Right atrium auricular region (tissue), 2 donors: ENCODE data around the gene TIMP3. TPM values are rescaled to one million over a fixed set of nuclear protein-coding genes. Genes with fewer than 3 reads are reported as not detected.

Source experiments
- DNase-seq: peaks from one replicate; pipeline ENCODE4 v3.0.0-alpha.2; 2019; ENCODE audit warnings: low spot score
- H3K27ac ChIP-seq, 2 donors: fragments of 200-600 bp; sonication (generic); 1 replicate in 1 of 2; 2 replicates in 1 of 2; pipeline ENCODE4 v1.5.1; 2016 to 2019
- H3K27me3 ChIP-seq, 2 donors: fragments of 200-600 bp; sonication (generic); one replicate each; pipeline versions ENCODE4 v1.5.1 to v1.6.0; 2017 to 2019
- H3K36me3 ChIP-seq: fragments of 200-600 bp; sonication (generic); one replicate; pipeline ENCODE4 v1.5.1; 2016
- H3K4me1 ChIP-seq, 2 donors: fragments of 200-600 bp; sonication (generic); one replicate each; pipeline versions ENCODE4 v1.5.1 to v1.6.0; 2017 to 2019
- H3K4me3 ChIP-seq, 2 donors: fragments of 200-600 bp; sonication (generic); 1 replicate in 1 of 2; 2 replicates in 1 of 2; pipeline ENCODE4 v1.5.1; 2017 to 2019; ENCODE audit warnings: mild to moderate bottlenecking in 1 of 2, moderate library complexity in 1 of 2
- H3K9me3 ChIP-seq, 2 donors: fragments of 200-600 bp; sonication (generic); one replicate each; pipeline ENCODE4 v1.5.1; 2019
- CTCF ChIP-seq, 2 donors: fragments of 200-600 bp; sonication (generic); IDR thresholded peaks; one replicate each; pipeline ENCODE4 v1.5.1; 2019; ENCODE audit warnings: antibody characterized with exemption in 2 of 2
- total RNA-seq, 2 donors: library from RNA; depleted of rRNA; stranded (reverse); fragments of >200 nt; gene quantifications; one replicate each; pipeline ENCODE4 v1.1.0, GENCODE V29; 2016

The TIMP3 gene
- total RNA-seq, 2 donors from 2014 or later, result 625 to 711 TPM

GRCh38 chr22:32806296-32806695, 4.8 kb downstream of the TIMP3 start:
- peak overlapping the region in 1 of 2 donors; percentile 100 for H3K4me3 ChIP-seq

DNA sequence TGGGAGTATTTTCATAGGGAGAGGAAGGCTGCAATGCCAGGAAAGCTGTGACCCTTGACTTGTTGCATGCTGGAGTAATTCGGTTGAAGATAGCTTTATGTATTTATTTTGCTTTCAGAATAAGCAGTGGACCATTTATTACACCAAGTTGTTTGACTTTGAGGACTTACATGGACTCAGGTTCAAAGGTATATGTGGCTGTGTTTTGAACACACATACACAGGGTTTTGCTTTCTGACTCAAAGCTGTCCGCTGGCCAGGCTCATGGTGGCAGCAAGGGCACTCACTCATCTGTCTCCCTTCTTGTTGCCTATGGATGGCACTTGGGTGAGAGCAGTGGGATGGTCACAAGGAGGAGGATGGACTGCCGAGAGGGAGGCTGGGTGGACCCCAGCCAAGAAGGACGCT, 6.5 kb downstream of the TIMP3 start:
- H3K27ac ChIP-seq, result peak overlapping the region; percentile 68 to 71
- H3K36me3 ChIP-seq, result peaks cover 38% of the 10 kb centered on the region
- peak overlapping the region in 1 of 2 donors; percentile 27 for H3K4me3 ChIP-seq
- TF ChIP-seq CTCF (IDR thresholded peaks at IDR 0.05), result no peak
- no peaks in the 10 kb centered on the region for H3K27me3 ChIP-seq
- no peak for DNase-seq
- no peaks in the 10 kb centered on the region for H3K9me3 ChIP-seq
- H3K4me1 ChIP-seq, result peaks cover 0 to 83% of the 10 kb centered on the region in 2 donors

More at GRCh38 chr22:32806296-32806695, 4.8 kb downstream of the TIMP3 start:
- Histone ChIP-seq H3K27me3 (no peaks in the 10 kb centered on the region), H3K36me3 (peaks cover 41% of the 10 kb centered on the region), H3K9me3 (no peaks in the 10 kb centered on the region), H3K4me1 (peaks cover 0 to 66% of the 10 kb centered on the region in 2 donors), H3K27ac (peak overlapping the region; percentile 92 to 97)
- TF ChIP-seq CTCF (IDR thresholded peaks at IDR 0.05), result no peak
- no peak for DNase-seq

GRCh38 chr22:32809786-32810554, 8.5 kb downstream of the TIMP3 start:
- H3K27me3 ChIP-seq, result no peaks in the 10 kb centered on the region
- DNase-seq, result no peak
- no peak for TF ChIP-seq CTCF (IDR thresholded peaks at IDR 0.05)
- peak overlapping the region; percentile 68 to 71 for H3K27ac ChIP-seq
- peak overlapping the region in 1 of 2 donors; percentile 27 for H3K4me3 ChIP-seq
- H3K9me3 ChIP-seq, result no peaks in the 10 kb centered on the region
- H3K36me3 ChIP-seq, result peaks cover 22% of the 10 kb centered on the region
- peaks cover 0 to 96% of the 10 kb centered on the region in 2 donors for H3K4me1 ChIP-seq

DNA sequence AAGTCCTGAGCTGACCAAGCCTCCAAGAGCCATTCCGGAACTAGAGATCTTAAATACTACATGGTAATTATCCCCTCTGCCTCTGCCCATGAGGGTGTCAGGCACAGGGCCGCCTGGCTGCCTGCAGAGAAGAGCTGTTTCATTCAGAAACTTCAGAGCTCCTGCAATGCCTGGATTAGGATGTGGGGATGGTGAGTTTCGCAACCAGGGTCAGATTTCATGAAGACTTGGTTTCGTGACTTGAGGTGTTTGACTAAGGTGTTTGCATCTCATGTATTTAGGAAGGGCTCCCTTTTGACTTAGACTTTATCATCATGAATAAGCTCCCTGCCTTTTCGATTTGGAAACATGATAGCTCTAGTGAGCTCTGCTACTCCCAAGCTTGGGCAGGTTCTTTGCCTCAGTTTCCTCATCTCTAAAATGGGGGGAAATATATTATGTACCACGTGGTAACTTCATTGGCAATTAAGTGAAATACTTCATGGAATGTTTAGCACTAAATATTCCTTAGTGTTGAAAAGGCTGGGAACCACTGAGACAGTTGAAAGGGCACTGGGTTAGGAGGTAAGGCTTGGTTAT, 9.1 kb downstream of the TIMP3 start:
- H3K27ac ChIP-seq, result peak overlapping the region; percentile 68 to 71
- no peaks in the 10 kb centered on the region for H3K9me3 ChIP-seq
- peak overlapping the region in 1 of 2 donors; percentile 27 for H3K4me3 ChIP-seq
- peaks cover 18% of the 10 kb centered on the region for H3K36me3 ChIP-seq
- peaks cover 0 to 96% of the 10 kb centered on the region in 2 donors for H3K4me1 ChIP-seq
- TF ChIP-seq CTCF (IDR thresholded peaks at IDR 0.05), result no peak
- no peak for DNase-seq
- no peaks in the 10 kb centered on the region for H3K27me3 ChIP-seq

GRCh38 chr22:32811788-32812545, 10.5 kb downstream of the TIMP3 start:
- Histone ChIP-seq H3K4me3 (no peak overlapping the region), H3K27me3 (no peaks in the 10 kb centered on the region), H3K27ac (peak overlapping the region; percentile 68 to 71), H3K9me3 (no peaks in the 10 kb centered on the region), H3K4me1 (peaks cover 0 to 96% of the 10 kb centered on the region in 2 donors), H3K36me3 (peaks cover 30% of the 10 kb centered on the region)
- no peak for TF ChIP-seq CTCF (IDR thresholded peaks at IDR 0.05)
- DNase-seq, result no peak
